Muscle of back (tissue), 13 donors: ENCODE measurements around the gene LNPEP. TPM values are rescaled to one million over a fixed set of nuclear protein-coding genes. Genes with fewer than 3 reads are reported as not detected.

Experiments
- DNase-seq, 3 donors: peaks; one replicate each; pipeline versions ENCODE4 v3.0.0 to v3.0.0-alpha.2; 2013
- long read RNA-seq, 9 donors: transcript quantifications; one replicate each; lab custom pipeline, GENCODE V29; 2026
- polyA plus RNA-seq, 10 donors: library from polyadenylated mRNA; unstranded; fragments of 120-200 nt; gene quantifications; one replicate each; pipeline ENCODE4 v1.2.1, GENCODE V29; 2013; ENCODE audit not compliant: insufficient read length in 10 of 10

LNPEP gene
- polyA plus RNA-seq: 10 to 100 TPM; 13.8 to 24.5 (median 18.2) TPM
- long read RNA-seq, donor 1: 0 reads
- long read RNA-seq, donor 2, full-length matches to known transcripts: 1 of 1 reads
- long read RNA-seq, donor 2, partial matches to known transcripts: 0 of 1 reads
- long read RNA-seq, donor 2, other reads (novel, unspliced or antisense): 0 of 1 reads
- long read RNA-seq, donor 3: 0 reads
- long read RNA-seq, donor 4: 0 reads
- long read RNA-seq, donor 5, full-length matches to known transcripts: 1 of 8 reads
- long read RNA-seq, donor 5, partial matches to known transcripts: 7 of 8 reads
- long read RNA-seq, donor 5, other reads (novel, unspliced or antisense): 0 of 8 reads
- long read RNA-seq, donor 6, full-length matches to known transcripts: 1 of 1 reads
- long read RNA-seq, donor 6, partial matches to known transcripts: 0 of 1 reads
- long read RNA-seq, donor 6, other reads (novel, unspliced or antisense): 0 of 1 reads
- long read RNA-seq, donor 7, full-length matches to known transcripts: 1 of 1 reads
- long read RNA-seq, donor 7, partial matches to known transcripts: 0 of 1 reads
- long read RNA-seq, donor 7, other reads (novel, unspliced or antisense): 0 of 1 reads
- long read RNA-seq, donor 8: 0 reads
- long read RNA-seq, donor 9, full-length matches to known transcripts: 2 of 2 reads
- long read RNA-seq, donor 9, partial matches to known transcripts: 0 of 2 reads
- long read RNA-seq, donor 9, other reads (novel, unspliced or antisense): 0 of 2 reads

- DNase-seq: peak; percentile 96 to 98 (median 97)
Observed at GRCh38 chr5:96935559-96936430, at the start of gene LNPEP. Gene LNPEP, plus strand, starts transcription at chr5:96936080. Its CDS starts 76 bp downstream, at chr5:96936156.

- DNase-seq: peak in 1 of 3 donors; percentile 43
Observed at GRCh38 chr5:96893342-96893741, 42.5 kb upstream of the LNPEP start.

- no peak for DNase-seq
Observed at GRCh38 chr5:96896276-96896675, 39.6 kb upstream of the LNPEP start.

GRCh38 chr5:96896806-96897205 lies 39.1 kb upstream of the LNPEP start:
- DNase-seq: no peak

- DNase-seq: no peak
Observed at GRCh38 chr5:96901384-96901783, 34.5 kb upstream of the LNPEP start.

- DNase-seq: no peak
Observed at GRCh38 chr5:96901841-96902240, 34.0 kb upstream of the LNPEP start.

GRCh38 chr5:96902876-96903275 lies 33.0 kb upstream of the LNPEP start:
- no peak for DNase-seq

GRCh38 chr5:96903300-96903699 lies 32.6 kb upstream of the LNPEP start:
- no peak for DNase-seq

GRCh38 chr5:96904054-96904931 lies 31.6 kb upstream of the LNPEP start:
- DNase-seq: no peak

GRCh38 chr5:96905864-96906263 lies 30.0 kb upstream of the LNPEP start:
- DNase-seq: no peak

GRCh38 chr5:96909003-96909402 lies 26.9 kb upstream of the LNPEP start:
- DNase-seq: no peak

- DNase-seq: no peak
Observed at GRCh38 chr5:96909435-96909834, 26.4 kb upstream of the LNPEP start.

- no peak for DNase-seq
Observed at GRCh38 chr5:96911139-96911538, 24.7 kb upstream of the LNPEP start.

GRCh38 chr5:96913233-96913632 lies 22.6 kb upstream of the LNPEP start:
- no peak for DNase-seq

- DNase-seq: no peak
Observed at GRCh38 chr5:96919754-96920197, 16.1 kb upstream of the LNPEP start.

GRCh38 chr5:96920744-96921355 lies 15.0 kb upstream of the LNPEP start:
- no peak for DNase-seq

- DNase-seq: no peak
Observed at GRCh38 chr5:96922499-96923244, 13.2 kb upstream of the LNPEP start.

- DNase-seq: no peak
Observed at GRCh38 chr5:96924016-96924443, 11.8 kb upstream of the LNPEP start.

- DNase-seq: no peak
Observed at GRCh38 chr5:96926276-96926675, 9.6 kb upstream of the LNPEP start.

GRCh38 chr5:96927008-96927407 lies 8.9 kb upstream of the LNPEP start:
- no peak for DNase-seq
